ENCODE data around the gene LRRIQ1. TPM values are rescaled to one million over a fixed set of nuclear protein-coding genes. Genes with fewer than 3 reads are reported as not detected.
A peak's percentile ranks its signal among the peaks of the same experiment; 100 is the strongest.

The LRRIQ1 gene
- total and polyA plus RNA-seq, 5 donors from 2014 or later: not detected

- no peak overlapping the region for H3K27ac Mint-ChIP-seq
- no peak overlapping the region for H3K4me3 Mint-ChIP-seq
- H3K4me1 Mint-ChIP-seq: no peaks in the 10 kb centered on the region
- no peaks in the 10 kb centered on the region for H3K27me3 Mint-ChIP-seq
- H3K36me3 Mint-ChIP-seq: no peaks in the 10 kb centered on the region
- Histone ChIP-seq H3K27ac (ENCODE audit: insufficient read depth, low read length, poor library complexity, severe bottlenecking) (no peak overlapping the region), H3K36me3 (ENCODE audit: control insufficient read depth, insufficient read depth, low read length) (no peaks in the 10 kb centered on the region), H3K9me3 (ENCODE audit: control insufficient read depth in 2 of 2, low read length in 2 of 2) (no peaks in the 10 kb centered on the region), H3K4me1 (ENCODE audit: control insufficient read depth, insufficient read depth, low read length, poor library complexity, severe bottlenecking) (no peaks in the 10 kb centered on the region), H3K4me3 (ENCODE audit: low read depth, low read length) (no peak overlapping the region), H3K27me3 (ENCODE audit: control insufficient read depth, insufficient read depth, low read length) (no peaks in the 10 kb centered on the region)
- ATAC-seq (ENCODE audit: low read depth in 2 of 2) (no peak), DNase-seq (no peak)
- peaks cover 0 to 1% (median 0%) of the 10 kb centered on the region in 7 donors for H3K9me3 Mint-ChIP-seq
These were observed 18.1 kb upstream of the LRRIQ1 start for GRCh38 chr12:85018098-85018497.

GRCh38 chr12:85029456-85029855 lies 6.7 kb upstream of the LRRIQ1 start:
- ATAC-seq (ENCODE audit: low read depth in 2 of 2) (no peak), DNase-seq (no peak)
- no peaks in the 10 kb centered on the region for H3K9me3 ChIP-seq (ENCODE audit: control insufficient read depth in 2 of 2, low read length in 2 of 2)
- H3K27ac ChIP-seq (ENCODE audit: insufficient read depth, low read length, poor library complexity, severe bottlenecking): no peak overlapping the region
- no peaks in the 10 kb centered on the region for H3K36me3 ChIP-seq (ENCODE audit: control insufficient read depth, insufficient read depth, low read length)
- no peak overlapping the region for H3K4me3 ChIP-seq (ENCODE audit: low read depth, low read length)
- Mint-ChIP-seq H3K4me3 (no peak overlapping the region), H3K36me3 (no peaks in the 10 kb centered on the region), H3K27ac (no peak overlapping the region), H3K9me3 (peaks cover 0 to 5% (median 0%) of the 10 kb centered on the region in 7 donors), H3K4me1 (no peaks in the 10 kb centered on the region), H3K27me3 (peaks cover 5% of the 10 kb centered on the region)
- no peaks in the 10 kb centered on the region for H3K4me1 ChIP-seq (ENCODE audit: control insufficient read depth, insufficient read depth, low read length, poor library complexity, severe bottlenecking)
- no peaks in the 10 kb centered on the region for H3K27me3 ChIP-seq (ENCODE audit: control insufficient read depth, insufficient read depth, low read length)

GRCh38 chr12:85036733-85037132 lies 582 bp downstream of the LRRIQ1 start:
- Histone ChIP-seq H3K36me3 (ENCODE audit: control insufficient read depth, insufficient read depth, low read length) (no peaks in the 10 kb centered on the region), H3K27ac (ENCODE audit: insufficient read depth, low read length, poor library complexity, severe bottlenecking) (no peak overlapping the region), H3K9me3 (ENCODE audit: control insufficient read depth in 2 of 2, low read length in 2 of 2) (no peaks in the 10 kb centered on the region), H3K27me3 (ENCODE audit: control insufficient read depth, insufficient read depth, low read length) (no peaks in the 10 kb centered on the region), H3K4me1 (ENCODE audit: control insufficient read depth, insufficient read depth, low read length, poor library complexity, severe bottlenecking) (no peaks in the 10 kb centered on the region), H3K4me3 (ENCODE audit: low read depth, low read length) (no peak overlapping the region)
- ATAC-seq (ENCODE audit: low read depth in 2 of 2): no peak
- Mint-ChIP-seq H3K9me3 (peaks cover 0 to 5% (median 0%) of the 10 kb centered on the region in 7 donors), H3K4me3 (no peak overlapping the region), H3K27ac (no peak overlapping the region), H3K4me1 (peaks cover 0 to 5% (median under 1%) of the 10 kb centered on the region in 4 donors), H3K27me3 (peaks cover 9% of the 10 kb centered on the region), H3K36me3 (no peaks in the 10 kb centered on the region)
- DNase-seq: no peak

- no peak for ATAC-seq (ENCODE audit: low read depth in 2 of 2)
- H3K9me3 Mint-ChIP-seq: no peaks in the 10 kb centered on the region
- H3K4me1 ChIP-seq (ENCODE audit: control insufficient read depth, insufficient read depth, low read length, poor library complexity, severe bottlenecking): no peaks in the 10 kb centered on the region
- H3K36me3 Mint-ChIP-seq: no peaks in the 10 kb centered on the region
- no peak for DNase-seq
- no peak overlapping the region for H3K27ac ChIP-seq (ENCODE audit: insufficient read depth, low read length, poor library complexity, severe bottlenecking)
- H3K27ac Mint-ChIP-seq: no peak overlapping the region
- H3K4me3 Mint-ChIP-seq: no peak overlapping the region
- H3K36me3 ChIP-seq (ENCODE audit: control insufficient read depth, insufficient read depth, low read length): no peaks in the 10 kb centered on the region
- H3K9me3 ChIP-seq (ENCODE audit: control insufficient read depth in 2 of 2, low read length in 2 of 2): no peaks in the 10 kb centered on the region
- peaks cover 0 to 1% (median 0%) of the 10 kb centered on the region in 4 donors for H3K4me1 Mint-ChIP-seq
- no peak overlapping the region for H3K4me3 ChIP-seq (ENCODE audit: low read depth, low read length)
- H3K27me3 Mint-ChIP-seq: peaks cover 4% of the 10 kb centered on the region
- no peaks in the 10 kb centered on the region for H3K27me3 ChIP-seq (ENCODE audit: control insufficient read depth, insufficient read depth, low read length)
These were observed 5.2 kb downstream of the LRRIQ1 start for GRCh38 chr12:85041395-85041794.

GRCh38 chr12:85043829-85044228 lies 7.7 kb downstream of the LRRIQ1 start:
- H3K4me1 ChIP-seq (ENCODE audit: control insufficient read depth, insufficient read depth, low read length, poor library complexity, severe bottlenecking): no peaks in the 10 kb centered on the region
- no peak for ATAC-seq (ENCODE audit: low read depth in 2 of 2)
- H3K27me3 ChIP-seq (ENCODE audit: control insufficient read depth, insufficient read depth, low read length): no peaks in the 10 kb centered on the region
- no peak overlapping the region for H3K27ac Mint-ChIP-seq
- H3K27ac ChIP-seq (ENCODE audit: insufficient read depth, low read length, poor library complexity, severe bottlenecking): no peak overlapping the region
- H3K4me1 Mint-ChIP-seq: no peaks in the 10 kb centered on the region
- peaks cover 4% of the 10 kb centered on the region for H3K27me3 Mint-ChIP-seq
- H3K4me3 ChIP-seq (ENCODE audit: low read depth, low read length): no peak overlapping the region
- no peaks in the 10 kb centered on the region for H3K36me3 Mint-ChIP-seq
- no peak for DNase-seq
- H3K4me3 Mint-ChIP-seq: no peak overlapping the region
- H3K36me3 ChIP-seq (ENCODE audit: control insufficient read depth, insufficient read depth, low read length): no peaks in the 10 kb centered on the region
- no peaks in the 10 kb centered on the region for H3K9me3 ChIP-seq (ENCODE audit: control insufficient read depth in 2 of 2, low read length in 2 of 2)
- H3K9me3 Mint-ChIP-seq: peaks cover 0 to 2% (median 0%) of the 10 kb centered on the region in 7 donors

- H3K36me3 Mint-ChIP-seq: no peaks in the 10 kb centered on the region
- no peak overlapping the region for H3K4me3 ChIP-seq (ENCODE audit: low read depth, low read length)
- no peaks in the 10 kb centered on the region for H3K27me3 Mint-ChIP-seq
- ATAC-seq (ENCODE audit: low read depth in 2 of 2) (no peak), DNase-seq (peak in 1 of 3 donors; percentile 38)
- H3K4me1 Mint-ChIP-seq: no peaks in the 10 kb centered on the region
- H3K36me3 ChIP-seq (ENCODE audit: control insufficient read depth, insufficient read depth, low read length): no peaks in the 10 kb centered on the region
- no peaks in the 10 kb centered on the region for H3K9me3 ChIP-seq (ENCODE audit: control insufficient read depth in 2 of 2, low read length in 2 of 2)
- peaks cover 0 to 1% (median 0%) of the 10 kb centered on the region in 7 donors for H3K9me3 Mint-ChIP-seq
- no peaks in the 10 kb centered on the region for H3K4me1 ChIP-seq (ENCODE audit: control insufficient read depth, insufficient read depth, low read length, poor library complexity, severe bottlenecking)
- no peaks in the 10 kb centered on the region for H3K27me3 ChIP-seq (ENCODE audit: control insufficient read depth, insufficient read depth, low read length)
- no peak overlapping the region for H3K27ac ChIP-seq (ENCODE audit: insufficient read depth, low read length, poor library complexity, severe bottlenecking)
- H3K4me3 Mint-ChIP-seq: no peak overlapping the region
- H3K27ac Mint-ChIP-seq: no peak overlapping the region
These were observed 21.3 kb downstream of the LRRIQ1 start for GRCh38 chr12:85057370-85057963.

GRCh38 chr12:85058339-85058738 lies 22.2 kb downstream of the LRRIQ1 start:
- Mint-ChIP-seq H3K27ac (no peak overlapping the region), H3K4me1 (no peaks in the 10 kb centered on the region), H3K36me3 (no peaks in the 10 kb centered on the region), H3K27me3 (no peaks in the 10 kb centered on the region), H3K4me3 (no peak overlapping the region), H3K9me3 (no peaks in the 10 kb centered on the region)
- Histone ChIP-seq H3K36me3 (ENCODE audit: control insufficient read depth, insufficient read depth, low read length) (no peaks in the 10 kb centered on the region), H3K27ac (ENCODE audit: insufficient read depth, low read length, poor library complexity, severe bottlenecking) (no peak overlapping the region), H3K9me3 (ENCODE audit: control insufficient read depth in 2 of 2, low read length in 2 of 2) (no peaks in the 10 kb centered on the region), H3K4me3 (ENCODE audit: low read depth, low read length) (no peak overlapping the region), H3K27me3 (ENCODE audit: control insufficient read depth, insufficient read depth, low read length) (no peaks in the 10 kb centered on the region), H3K4me1 (ENCODE audit: control insufficient read depth, insufficient read depth, low read length, poor library complexity, severe bottlenecking) (no peaks in the 10 kb centered on the region)
- DNase-seq (no peak), ATAC-seq (ENCODE audit: low read depth in 2 of 2) (no peak)

GRCh38 chr12:85059594-85059993 lies 23.4 kb downstream of the LRRIQ1 start:
- Mint-ChIP-seq H3K36me3 (no peaks in the 10 kb centered on the region), H3K27ac (no peak overlapping the region), H3K4me3 (no peak overlapping the region), H3K27me3 (no peaks in the 10 kb centered on the region), H3K9me3 (no peaks in the 10 kb centered on the region), H3K4me1 (no peaks in the 10 kb centered on the region)
- ATAC-seq (ENCODE audit: low read depth in 2 of 2) (no peak), DNase-seq (no peak)
- Histone ChIP-seq H3K27me3 (ENCODE audit: control insufficient read depth, insufficient read depth, low read length) (no peaks in the 10 kb centered on the region), H3K4me3 (ENCODE audit: low read depth, low read length) (no peak overlapping the region), H3K27ac (ENCODE audit: insufficient read depth, low read length, poor library complexity, severe bottlenecking) (no peak overlapping the region), H3K36me3 (ENCODE audit: control insufficient read depth, insufficient read depth, low read length) (no peaks in the 10 kb centered on the region), H3K4me1 (ENCODE audit: control insufficient read depth, insufficient read depth, low read length, poor library complexity, severe bottlenecking) (no peaks in the 10 kb centered on the region), H3K9me3 (ENCODE audit: control insufficient read depth in 2 of 2, low read length in 2 of 2) (no peaks in the 10 kb centered on the region)

All from CD4-positive, CD25-positive, alpha-beta regulatory T cell (primary cell).